RWPE2 (cell line): ENCODE results near the gene CABCOCO1.

ENCODE experiments used
- ATAC-seq: fragments of 200-7000 bp; cut with Tn5 transposase; 3 replicates; pipeline ENCODE4 v1.9.1; 2021; ENCODE audit warnings: low read depth
- DNase-seq: peaks from one replicate; pipeline ENCODE4 v3.0.0-alpha.2; 2020; ENCODE audit warnings: low spot score
- H3K27ac ChIP-seq: fragments of 450-650 bp; 2 replicates; pipeline ENCODE4 v1.5.1; 2017; ENCODE audit warnings: mild to moderate bottlenecking; ENCODE audit not compliant: poor library complexity, severe bottlenecking
- H3K27me3 ChIP-seq: fragments of 250-450 bp; sonication (Bioruptor Pico); 2 replicates; pipeline ENCODE4 v1.5.1; 2021; ENCODE audit warnings: mild to moderate bottlenecking, moderate library complexity; ENCODE audit not compliant: insufficient read depth, poor library complexity, severe bottlenecking
- H3K36me3 ChIP-seq: fragments of 250-450 bp; sonication (Bioruptor Pico); 2 replicates; pipeline ENCODE4 v1.5.1; 2020; ENCODE audit warnings: low read depth, mild to moderate bottlenecking, moderate library complexity
- H3K4me1 ChIP-seq: fragments of 250-450 bp; sonication (Bioruptor Pico); 2 replicates; pipeline ENCODE4 v1.5.1; 2021; ENCODE audit warnings: mild to moderate bottlenecking, moderate library complexity; ENCODE audit not compliant: insufficient read depth, poor library complexity, severe bottlenecking
- H3K4me3 ChIP-seq: fragments of 250-450 bp; sonication (Bioruptor Pico); 2 replicates; pipeline ENCODE4 v1.5.1; 2021; ENCODE audit warnings: mild to moderate bottlenecking, moderate library complexity; ENCODE audit not compliant: severe bottlenecking
- H3K9me3 ChIP-seq: fragments of 250-450 bp; sonication (Bioruptor Pico); 2 replicates; pipeline ENCODE4 v1.5.1; 2021; ENCODE audit warnings: mild to moderate bottlenecking, moderate library complexity; ENCODE audit not compliant: severe bottlenecking
- TF ChIP-seq, protein P1 (sequence below): fragments of 450-650 bp; IDR thresholded peaks from one replicate; pipeline ENCODE4 v1.5.1; 2017; ENCODE audit warnings: mild to moderate bottlenecking, moderate library complexity; ENCODE audit not compliant: poor library complexity, severe bottlenecking

The CABCOCO1 gene

DNA sequence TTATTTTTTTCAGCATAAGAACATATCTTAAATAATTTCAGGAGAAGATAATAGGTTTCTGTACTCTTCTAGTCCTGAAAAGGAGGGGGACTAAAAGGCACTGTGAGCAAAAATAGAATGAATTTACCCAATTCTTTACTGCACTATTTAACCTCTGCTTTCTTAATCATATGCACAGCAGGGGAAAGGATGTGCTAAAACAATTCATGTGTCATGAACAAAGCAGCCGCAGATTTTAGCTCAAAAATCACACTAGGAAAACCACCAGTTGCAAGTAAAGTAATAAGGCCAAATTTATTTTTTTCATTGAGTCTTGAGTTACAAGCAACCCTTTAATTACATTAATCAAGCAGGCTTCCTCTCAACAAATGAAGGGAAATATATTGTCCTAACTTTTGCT lies 80.1 kb downstream of the CABCOCO1 start:
- DNase-seq (no peak), ATAC-seq (no peak)
- Histone ChIP-seq H3K27me3 (no peaks in the 10 kb centered on the region), H3K4me3 (no peak overlapping the region), H3K4me1 (no peaks in the 10 kb centered on the region), H3K36me3 (no peaks in the 10 kb centered on the region), H3K27ac (no peak overlapping the region), H3K9me3 (no peaks in the 10 kb centered on the region)
- TF ChIP-seq, protein P1, sequence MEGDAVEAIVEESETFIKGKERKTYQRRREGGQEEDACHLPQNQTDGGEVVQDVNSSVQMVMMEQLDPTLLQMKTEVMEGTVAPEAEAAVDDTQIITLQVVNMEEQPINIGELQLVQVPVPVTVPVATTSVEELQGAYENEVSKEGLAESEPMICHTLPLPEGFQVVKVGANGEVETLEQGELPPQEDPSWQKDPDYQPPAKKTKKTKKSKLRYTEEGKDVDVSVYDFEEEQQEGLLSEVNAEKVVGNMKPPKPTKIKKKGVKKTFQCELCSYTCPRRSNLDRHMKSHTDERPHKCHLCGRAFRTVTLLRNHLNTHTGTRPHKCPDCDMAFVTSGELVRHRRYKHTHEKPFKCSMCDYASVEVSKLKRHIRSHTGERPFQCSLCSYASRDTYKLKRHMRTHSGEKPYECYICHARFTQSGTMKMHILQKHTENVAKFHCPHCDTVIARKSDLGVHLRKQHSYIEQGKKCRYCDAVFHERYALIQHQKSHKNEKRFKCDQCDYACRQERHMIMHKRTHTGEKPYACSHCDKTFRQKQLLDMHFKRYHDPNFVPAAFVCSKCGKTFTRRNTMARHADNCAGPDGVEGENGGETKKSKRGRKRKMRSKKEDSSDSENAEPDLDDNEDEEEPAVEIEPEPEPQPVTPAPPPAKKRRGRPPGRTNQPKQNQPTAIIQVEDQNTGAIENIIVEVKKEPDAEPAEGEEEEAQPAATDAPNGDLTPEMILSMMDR = no peak

DNA sequence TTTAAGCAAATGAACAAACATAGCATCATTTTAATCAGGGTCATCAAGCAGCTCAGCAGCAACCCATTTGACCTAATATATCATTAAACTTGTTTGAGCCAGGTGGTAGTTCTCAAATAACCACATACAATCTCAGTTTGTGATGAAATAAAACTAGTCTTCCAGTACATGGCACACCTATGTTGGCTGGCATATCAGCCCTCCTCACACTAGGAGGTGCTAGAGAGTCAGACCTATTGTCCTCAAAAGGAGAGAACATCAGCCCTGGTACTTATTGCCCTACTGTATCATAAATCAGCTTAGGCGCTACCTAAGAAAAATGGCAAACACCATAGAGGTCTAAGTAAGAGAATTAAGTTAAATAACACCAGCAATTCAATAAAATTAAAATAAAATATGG lies 81.7 kb downstream of the CABCOCO1 start:
- no peak overlapping the region for H3K27ac ChIP-seq
- H3K9me3 ChIP-seq = no peaks in the 10 kb centered on the region
- TF ChIP-seq, protein P1 = peak; percentile 17
- H3K27me3 ChIP-seq = no peaks in the 10 kb centered on the region
- DNase-seq = no peak
- no peak for ATAC-seq
- no peaks in the 10 kb centered on the region for H3K36me3 ChIP-seq
- H3K4me3 ChIP-seq = no peak overlapping the region
- H3K4me1 ChIP-seq = no peaks in the 10 kb centered on the region

DNA sequence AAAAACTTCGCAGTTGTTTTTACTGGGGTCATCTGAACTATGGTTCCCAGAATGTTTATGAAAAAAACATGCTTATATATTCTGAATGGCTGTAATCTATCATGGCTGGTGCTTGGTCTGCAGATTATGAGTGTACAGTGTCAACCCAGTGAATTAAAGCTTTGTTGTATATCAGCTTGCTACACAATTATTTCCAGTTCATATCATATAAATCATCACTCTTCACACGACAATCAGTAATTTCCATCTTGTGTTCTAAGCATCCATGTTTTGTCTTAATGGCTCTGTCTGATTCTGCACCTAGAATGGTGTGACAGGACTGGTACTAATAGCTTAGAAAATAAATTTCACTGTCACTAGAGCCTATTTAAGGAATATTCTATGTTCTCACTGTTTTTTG lies 83.6 kb downstream of the CABCOCO1 start:
- Histone ChIP-seq H3K36me3 (no peaks in the 10 kb centered on the region), H3K27me3 (no peaks in the 10 kb centered on the region), H3K4me3 (no peak overlapping the region), H3K9me3 (no peaks in the 10 kb centered on the region), H3K4me1 (peaks cover 2% of the 10 kb centered on the region), H3K27ac (no peak overlapping the region)
- TF ChIP-seq, protein P1 = no peak
- DNase-seq (no peak), ATAC-seq (no peak)

DNA sequence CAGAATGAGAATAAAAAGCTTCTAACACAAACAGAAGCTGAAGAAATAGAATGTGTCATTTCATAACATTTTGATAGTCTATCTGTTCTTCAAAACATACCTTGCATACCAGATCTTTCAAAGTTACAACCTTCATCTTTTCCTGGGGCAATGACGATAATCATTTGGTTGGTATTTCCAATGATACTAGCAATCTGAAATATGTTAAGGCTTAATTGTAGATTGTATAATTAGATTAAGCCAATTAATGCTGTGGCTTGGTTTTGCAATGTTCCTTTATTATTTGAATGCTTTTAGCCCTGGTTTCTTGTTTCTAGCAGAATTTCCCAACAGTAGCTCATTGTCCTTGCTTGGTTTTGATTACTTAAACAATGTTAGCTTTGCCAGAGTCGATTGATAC lies 84.6 kb downstream of the CABCOCO1 start:
- DNase-seq (no peak), ATAC-seq (no peak)
- Histone ChIP-seq H3K9me3 (no peaks in the 10 kb centered on the region), H3K27ac (no peak overlapping the region), H3K36me3 (no peaks in the 10 kb centered on the region), H3K4me3 (no peak overlapping the region), H3K4me1 (peaks cover 10% of the 10 kb centered on the region), H3K27me3 (no peaks in the 10 kb centered on the region)
- TF ChIP-seq, protein P1 = no peak

DNA sequence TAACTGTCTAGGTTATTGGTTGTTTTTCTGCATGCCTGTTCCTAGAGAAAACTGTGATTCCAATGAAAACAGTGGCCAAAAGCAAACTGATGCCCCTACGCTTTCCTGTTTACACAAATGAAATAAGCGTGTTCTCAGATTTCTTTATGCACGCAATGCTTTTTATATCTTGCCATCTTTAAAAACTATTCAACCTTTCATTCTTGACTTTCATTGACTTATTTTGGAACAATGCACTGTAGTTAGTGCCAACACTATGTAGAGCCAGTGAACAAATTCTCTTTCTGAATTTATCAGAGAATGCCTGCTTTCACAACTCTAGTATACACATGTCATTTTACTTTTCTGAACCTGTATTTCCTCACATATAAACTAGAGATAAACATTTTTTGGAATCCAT lies 86.6 kb downstream of the CABCOCO1 start:
- Histone ChIP-seq H3K9me3 (no peaks in the 10 kb centered on the region), H3K4me1 (peaks cover 22% of the 10 kb centered on the region), H3K27ac (no peak overlapping the region), H3K4me3 (no peak overlapping the region), H3K36me3 (no peaks in the 10 kb centered on the region), H3K27me3 (no peaks in the 10 kb centered on the region)
- DNase-seq = no peak
- TF ChIP-seq, protein P1 = no peak
- ATAC-seq = no peak
